ENCODE measurements around the gene PEPD.

GRCh38 chr19:33458171-33458633 lies 63.4 kb downstream of the PEPD start:
- TF ChIP-seq E2F4 (IDR thresholded peaks at IDR 0.05; ENCODE audit: low read depth, low read length) (no peak), CREB1 (IDR thresholded peaks at IDR 0.05; ENCODE audit: low read depth) (no peak), BCL3 (IDR thresholded peaks at IDR 0.05; ENCODE audit: borderline replicate concordance, insufficient read depth, low read depth, low read length, poor library complexity, severe bottlenecking) (no peak), CTCF (IDR thresholded peaks at IDR 0.05 in 2 of 3, conservative IDR thresholded peaks at IDR 0.05 in 1 of 3; ENCODE audit: control insufficient read depth in 2 of 3, extremely low read depth in 1 of 3, insufficient read depth in 1 of 3, low read depth in 3 of 3, low read length in 3 of 3) (no peak), KDM1A (IDR thresholded peaks at IDR 0.05; ENCODE audit: borderline replicate concordance) (no peak), POLR2AphosphoS2 (IDR thresholded peaks at IDR 0.05; ENCODE audit: low read depth, low read length) (no peak), SUZ12 (IDR thresholded peaks at IDR 0.05; ENCODE audit: unreplicated experiment) (no peak), EZH2 (IDR thresholded peaks at IDR 0.05; ENCODE audit: borderline replicate concordance, control insufficient read depth, low read depth, low read length) (no peak), POLR2A (IDR thresholded peaks at IDR 0.05; ENCODE audit: low read depth, low read length) (no peak), SP1 (IDR thresholded peaks at IDR 0.05; ENCODE audit: low read depth, low read length) (no peak), ZBTB40 (IDR thresholded peaks at IDR 0.05; ENCODE audit: borderline replicate concordance) (no peak)
